Peyer's patch (tissue), 4 donors: ENCODE data around the gene UHRF1. TPM values are rescaled to one million over a fixed set of nuclear protein-coding genes. Genes with fewer than 3 reads are reported as not detected.
"Not testable (repeated sequence)": the region's sequence is repeated elsewhere in the genome, so short reads cannot be mapped to it uniquely, and the experiment has no call there.

Experiments used
- DNase-seq, 3 donors: peaks; one replicate each; pipeline ENCODE4 v3.0.0-alpha.2; 2017 to 2019
- H3K27ac ChIP-seq, 4 donors: fragments of 200-600 bp; sonication (generic); one replicate each; pipeline ENCODE4 v1.5.1; 2016 to 2019
- H3K27me3 ChIP-seq, 2 donors: fragments of 200-600 bp; sonication (generic); one replicate each; pipeline ENCODE4 v1.5.1; 2019
- H3K36me3 ChIP-seq, 3 donors: fragments of 200-600 bp; sonication (generic); one replicate each; pipeline ENCODE4 v1.5.1; 2016 to 2019
- H3K4me1 ChIP-seq, 4 donors: fragments of 200-600 bp; sonication (generic); one replicate each; pipeline ENCODE4 v1.5.1; 2016 to 2019
- H3K4me3 ChIP-seq, 4 donors: fragments of 200-600 bp; sonication (generic); 1 replicate in 3 of 4; 2 replicates in 1 of 4; pipeline ENCODE4 v1.5.1; 2016 to 2019; ENCODE audit warnings: mild to moderate bottlenecking in 1 of 4
- H3K9me3 ChIP-seq, 4 donors: fragments of 200-600 bp; sonication (generic); one replicate each; pipeline ENCODE4 v1.5.1; 2016 to 2019; ENCODE audit warnings: mild to moderate bottlenecking in 1 of 4
- CTCF ChIP-seq, 6 experiments: fragments of 450-650 bp in 4 of 6; fragments of 200-600 bp in 2 of 6; sonication (generic) in 1 of 6; IDR thresholded peaks; one replicate each; pipeline ENCODE4 v1.5.1; 2017 to 2019; ENCODE audit warnings: antibody characterized with exemption in 6 of 6, mild to moderate bottlenecking in 3 of 6, moderate library complexity in 1 of 6
- POLR2A ChIP-seq, 2 donors: fragments of 450-650 bp; IDR thresholded peaks; one replicate each; pipeline ENCODE4 v1.5.1; 2017; ENCODE audit warnings: antibody characterized with exemption in 2 of 2, mild to moderate bottlenecking in 2 of 2, moderate library complexity in 2 of 2
- total RNA-seq, 4 donors: library from RNA; depleted of rRNA; stranded (reverse); fragments of >200 nt; gene quantifications; one replicate each; pipeline ENCODE4 v1.1.0, GENCODE V29; 2016

UHRF1 gene
- total RNA-seq, 4 donors from 2014 or later = 6.7 to 35.5 (median 8.0) TPM

- H3K36me3 ChIP-seq = no peaks in the 10 kb centered on the region
- no peak for DNase-seq
- H3K9me3 ChIP-seq = no peaks in the 10 kb centered on the region
- no peak overlapping the region for H3K4me3 ChIP-seq
- no peaks in the 10 kb centered on the region for H3K4me1 ChIP-seq
- TF ChIP-seq CTCF (IDR thresholded peaks at IDR 0.05) = no peak
- TF ChIP-seq POLR2A (IDR thresholded peaks at IDR 0.05) = no peak
- no peak overlapping the region for H3K27ac ChIP-seq
- no peaks in the 10 kb centered on the region for H3K27me3 ChIP-seq
Observed at GRCh38 chr19:4896372-4896771, 12.9 kb upstream of the UHRF1 start.

GRCh38 chr19:4897146-4897545 lies 12.2 kb upstream of the UHRF1 start:
- H3K4me3 ChIP-seq = no peak overlapping the region
- no peak overlapping the region for H3K27ac ChIP-seq
- no peaks in the 10 kb centered on the region for H3K4me1 ChIP-seq
- no peaks in the 10 kb centered on the region for H3K9me3 ChIP-seq
- DNase-seq = no peak
- H3K36me3 ChIP-seq = no peaks in the 10 kb centered on the region
- TF ChIP-seq POLR2A (IDR thresholded peaks at IDR 0.05) (no peak), CTCF (IDR thresholded peaks at IDR 0.05) (no peak)
- no peaks in the 10 kb centered on the region for H3K27me3 ChIP-seq

GRCh38 chr19:4900879-4901278 lies 8.4 kb upstream of the UHRF1 start:
- not testable (repeated sequence) for H3K9me3 ChIP-seq, H3K27me3 ChIP-seq, H3K27ac ChIP-seq, H3K36me3 ChIP-seq, H3K4me3 ChIP-seq, H3K4me1 ChIP-seq, DNase-seq

DNA sequence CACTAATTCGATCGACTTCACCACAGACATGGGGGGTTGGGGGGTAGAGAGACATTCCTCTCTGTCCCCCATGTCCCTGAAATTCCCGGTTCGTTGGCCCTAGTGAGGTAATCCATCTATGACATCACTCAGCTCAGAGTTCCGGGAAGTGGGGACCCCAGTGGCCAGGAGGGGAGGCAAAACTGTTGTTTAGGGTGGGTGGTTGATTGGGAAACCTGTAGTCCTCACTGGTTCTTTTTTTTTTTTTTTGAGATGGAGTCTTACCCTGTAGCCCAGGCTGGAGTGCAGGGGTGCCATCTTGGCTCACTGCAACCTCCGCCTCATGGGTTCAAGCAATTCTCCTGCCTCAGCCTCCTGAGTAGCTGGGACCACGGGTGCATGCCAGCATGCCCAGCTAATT lies 6.5 kb upstream of the UHRF1 start, which contains the start of gene ARRDC5:
ARRDC5 (minus strand) TSS at position 101 of the 400 bp plus-strand sequence; CDS start at position 30, 71 bp downstream.
- Histone ChIP-seq H3K9me3 (no peaks in the 10 kb centered on the region), H3K4me1 (no peaks in the 10 kb centered on the region), H3K27me3 (no peaks in the 10 kb centered on the region), H3K27ac (no peak within 1 kb of the TSS), H3K4me3 (no peak within 1 kb of the TSS), H3K36me3 (no peaks in the 10 kb centered on the region)
- no peak for TF ChIP-seq POLR2A (IDR thresholded peaks at IDR 0.05)
- TF ChIP-seq CTCF (IDR thresholded peaks at IDR 0.05) = no peak
- no peak for DNase-seq

DNA sequence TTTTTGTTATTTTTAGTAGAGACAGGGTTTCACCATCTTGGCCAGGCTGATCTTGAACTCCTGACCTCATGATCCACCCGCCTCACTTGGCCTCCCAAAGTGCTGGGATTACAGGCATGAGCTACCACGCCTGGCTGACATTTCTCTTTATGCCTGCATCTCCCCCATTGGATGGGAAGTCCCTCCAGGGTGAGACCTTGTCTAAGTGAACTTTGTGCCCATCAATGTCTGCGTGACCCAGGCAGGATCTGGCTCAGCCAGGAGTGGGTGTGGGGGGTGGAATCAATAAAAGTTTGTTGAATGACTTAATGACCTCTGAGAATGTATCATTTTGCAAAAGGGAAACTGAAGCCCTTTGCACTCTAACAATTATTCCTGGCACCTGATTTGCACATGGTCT lies 4.8 kb upstream of the UHRF1 start:
- DNase-seq = no peak
- TF ChIP-seq POLR2A (IDR thresholded peaks at IDR 0.05) (no peak), CTCF (IDR thresholded peaks at IDR 0.05) (no peak)
- peaks cover 0 to 10% (median 6%) of the 10 kb centered on the region in 4 donors for H3K4me1 ChIP-seq
- H3K27ac ChIP-seq = no peak overlapping the region
- no peaks in the 10 kb centered on the region for H3K9me3 ChIP-seq
- H3K4me3 ChIP-seq = no peak overlapping the region
- no peaks in the 10 kb centered on the region for H3K27me3 ChIP-seq
- no peaks in the 10 kb centered on the region for H3K36me3 ChIP-seq

DNA sequence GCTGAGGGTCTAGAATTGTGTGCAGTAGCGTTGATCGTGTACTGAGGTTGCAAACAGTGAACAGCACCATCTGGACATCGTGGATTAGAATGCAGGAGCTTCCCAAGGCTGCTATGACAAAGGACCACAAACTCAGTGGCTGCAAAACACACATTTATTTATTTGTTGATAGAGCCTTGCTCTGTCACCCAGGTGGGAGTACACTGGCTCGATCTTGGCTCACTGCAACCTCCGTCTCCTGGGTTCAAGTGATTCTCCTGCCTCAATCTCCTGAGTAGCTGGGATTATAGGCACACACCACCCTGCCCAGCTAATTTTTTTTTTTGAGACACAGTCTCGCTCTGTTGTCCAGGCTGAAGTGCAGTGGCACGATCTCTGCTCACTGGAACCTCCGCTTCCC lies 2.3 kb upstream of the UHRF1 start:
- TF ChIP-seq CTCF (IDR thresholded peaks at IDR 0.05) = no peak
- Histone ChIP-seq H3K27ac (no peak overlapping the region), H3K36me3 (no peaks in the 10 kb centered on the region), H3K27me3 (no peaks in the 10 kb centered on the region), H3K4me1 (peaks cover 0 to 29% (median 24%) of the 10 kb centered on the region in 4 donors), H3K9me3 (no peaks in the 10 kb centered on the region), H3K4me3 (no peak overlapping the region)
- no peak for DNase-seq
